Activated CD4-positive, alpha-beta T cell treated with anti-CD3 and anti-CD28 coated beads, Interleukin-2, amount 50 U/mL, for 16 hours (primary cell): ENCODE data around the gene PLCB4.

ENCODE experiments used
- DNase-seq: peaks from one replicate; pipeline ENCODE4 v3.0.0-alpha.2; 2020

PLCB4 gene

GRCh38 chr20:9062066-9062465, 6.8 kb upstream of the PLCB4 start:
- DNase-seq, result no peak

- DNase-seq, result no peak
Measured at GRCh38 chr20:9066191-9066590, 2.7 kb upstream of the PLCB4 start.

GRCh38 chr20:9068233-9068801, 570 bp upstream of the PLCB4 start:
- no peak for DNase-seq

- no peak for DNase-seq
Measured at GRCh38 chr20:9070304-9070703, 1.4 kb downstream of the PLCB4 start.

GRCh38 chr20:9071976-9072726, 3.3 kb downstream of the PLCB4 start:
- DNase-seq, result no peak

- DNase-seq, result no peak
Measured at GRCh38 chr20:9072861-9073500, 4.1 kb downstream of the PLCB4 start.

GRCh38 chr20:9075264-9076095, 6.6 kb downstream of the PLCB4 start:
- no peak for DNase-seq

- DNase-seq, result no peak
Measured at GRCh38 chr20:9076440-9076839, 7.6 kb downstream of the PLCB4 start.

- DNase-seq, result no peak
Measured at GRCh38 chr20:9078826-9079731, 10.2 kb downstream of the PLCB4 start.

GRCh38 chr20:9081423-9081966, 12.6 kb downstream of the PLCB4 start:
- DNase-seq, result no peak

GRCh38 chr20:9082741-9083140, 13.9 kb downstream of the PLCB4 start:
- no peak for DNase-seq

- no peak for DNase-seq
Measured at GRCh38 chr20:9087531-9088217, 18.8 kb downstream of the PLCB4 start.

- no peak for DNase-seq
Measured at GRCh38 chr20:9088556-9088955, 19.7 kb downstream of the PLCB4 start.

GRCh38 chr20:9092113-9092512, 23.2 kb downstream of the PLCB4 start:
- DNase-seq, result no peak

GRCh38 chr20:9092655-9093054, 23.8 kb downstream of the PLCB4 start:
- DNase-seq, result no peak

- no peak for DNase-seq
Measured at GRCh38 chr20:9093218-9093957, 24.5 kb downstream of the PLCB4 start.

GRCh38 chr20:9099372-9099771, 30.5 kb downstream of the PLCB4 start:
- DNase-seq, result no peak

- DNase-seq, result no peak
Measured at GRCh38 chr20:9100691-9101090, 31.8 kb downstream of the PLCB4 start.

- no peak for DNase-seq
Measured at GRCh38 chr20:9102456-9102855, 33.6 kb downstream of the PLCB4 start.

GRCh38 chr20:9103955-9104354, 35.1 kb downstream of the PLCB4 start:
- no peak for DNase-seq

- DNase-seq, result no peak
Measured at GRCh38 chr20:9108260-9108659, 39.4 kb downstream of the PLCB4 start.
